Measurements from ENCODE around the gene TSPAN15. TPM values are rescaled to one million over a fixed set of nuclear protein-coding genes. Genes with fewer than 3 reads are reported as not detected.
A peak's percentile ranks its signal among the peaks of the same experiment; 100 is the strongest.

TSPAN15 gene
- total and polyA plus RNA-seq, 2 of the 4 experiments (the other 2 are of a cell fraction) = 0.48 TPM; not detected in 1

DNA sequence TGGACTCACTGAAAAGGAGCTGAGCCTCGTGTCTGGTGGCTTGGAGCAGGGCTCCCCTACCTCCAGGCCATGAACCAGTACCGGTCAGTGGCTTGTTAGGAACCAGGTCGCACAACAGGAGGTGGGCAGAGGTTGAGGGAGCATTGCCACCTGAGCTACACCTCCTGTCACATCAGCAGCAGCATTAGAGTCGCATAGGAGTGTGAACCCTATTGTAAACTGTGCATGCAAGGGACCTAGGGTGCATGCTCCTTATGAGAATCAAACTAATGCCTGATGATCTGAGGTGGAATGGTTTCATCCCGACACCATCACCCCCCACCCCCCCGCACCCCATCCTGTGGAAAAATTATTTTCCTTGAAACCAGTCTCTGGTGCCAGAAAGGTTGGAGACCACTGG, 50.4 kb downstream of the TSPAN15 start:
- intact Hi-C loops (cut with micrococcal nuclease) = no loop called here
- H3K23ac ChIP-seq (ENCODE audit: low read depth, low read length) = 0 out of 2 replicates have a peak overlapping the region, but pooled peaks have one; percentile 49
- no peaks in the 10 kb centered on the region for H3K79me1 ChIP-seq (ENCODE audit: low read depth in 1 of 2, low read length in 2 of 2)
- ChIA-PET POLR2A (ENCODE audit: unreplicated experiment) (no interaction called here), CTCF (no interaction called here)
- no peak for DNase-seq
- H3K4ac ChIP-seq (ENCODE audit: low read depth, low read length) = no peak overlapping the region
- no peak overlapping the region for H3K9ac ChIP-seq (ENCODE audit: low read depth, low read length)
- H3K18ac ChIP-seq (ENCODE audit: low read depth, low read length) = no peak overlapping the region
- WGBS, 2 experiments (ENCODE audit: extremely low coverage in 2 of 2, insufficient read length in 1 of 2) = no CpG with 5 or more reads among the region's 6 CpGs
- BruUV-seq (replicated peaks) = no TSS peak
- no peak for ATAC-seq (ENCODE audit: low read depth)
- H3K9me3 ChIP-seq (ENCODE audit: control insufficient read depth, insufficient read depth, low read length) = no peaks in the 10 kb centered on the region
- no peak overlapping the region for H3K27ac ChIP-seq (ENCODE audit: insufficient read depth, low read length)
- H3K36me3 ChIP-seq (ENCODE audit: control insufficient read depth, insufficient read depth, low read length) = no peaks in the 10 kb centered on the region
- no peak overlapping the region for H4K91ac ChIP-seq (ENCODE audit: insufficient read depth, low read depth, low read length)
- H3K56ac ChIP-seq (ENCODE audit: extremely low read depth, insufficient read depth, low read length) = no peak overlapping the region
- no peak overlapping the region for H2BK15ac ChIP-seq (ENCODE audit: low read depth, low read length)
- no peak overlapping the region for H2BK120ac ChIP-seq (ENCODE audit: low read depth, low read length)
- H2AK9ac ChIP-seq (replicated peaks; ENCODE audit: low read depth, low read length, poor library complexity) = no peak overlapping the region
- dilution Hi-C loops (cut with HindIII; ENCODE audit: low sequenced_read_pairs, unreplicated experiment) = no loop called here
- H3K9me1 ChIP-seq (ENCODE audit: insufficient read depth, low read length) = no peaks in the 10 kb centered on the region
- no peak overlapping the region for H2BK5ac ChIP-seq (ENCODE audit: low read depth, low read length, poor library complexity, severe bottlenecking)
- H3K14ac ChIP-seq (replicated peaks; ENCODE audit: low read depth, low read length) = no peak overlapping the region
- H3K4me1 ChIP-seq (ENCODE audit: control insufficient read depth, insufficient read depth, low read length) = no peaks in the 10 kb centered on the region
- H2BK20ac ChIP-seq (ENCODE audit: low read depth, low read length) = no peak overlapping the region
- no peak overlapping the region for H4K5ac ChIP-seq (ENCODE audit: low read depth, low read length)
- H3K4me2 ChIP-seq (ENCODE audit: low read depth, low read length) = no peak overlapping the region
- no peak overlapping the region for H3K4me3 ChIP-seq (ENCODE audit: insufficient read depth, low read depth, low read length)
- TF ChIP-seq RCOR1 (IDR thresholded peaks at IDR 0.05; ENCODE audit: insufficient replicate concordance, low read length) (no peak), MAFK (IDR thresholded peaks at IDR 0.05; ENCODE audit: low read depth, low read length) (no peak), MXI1 (IDR thresholded peaks at IDR 0.05; ENCODE audit: borderline replicate concordance, low read depth, low read length) (no peak), FOS (IDR thresholded peaks at IDR 0.05; ENCODE audit: low read depth, low read length) (no peak), RFX5 (IDR thresholded peaks at IDR 0.05; ENCODE audit: low read depth, low read length) (no peak), POLR2A (IDR thresholded peaks at IDR 0.05; ENCODE audit: low read depth, low read length) (no peak), CEBPB (IDR thresholded peaks at IDR 0.05; ENCODE audit: low read depth, low read length) (no peak), SMC3 (IDR thresholded peaks at IDR 0.05; ENCODE audit: low read depth, low read length) (no peak)
- TF ChIP-seq, protein P1, sequence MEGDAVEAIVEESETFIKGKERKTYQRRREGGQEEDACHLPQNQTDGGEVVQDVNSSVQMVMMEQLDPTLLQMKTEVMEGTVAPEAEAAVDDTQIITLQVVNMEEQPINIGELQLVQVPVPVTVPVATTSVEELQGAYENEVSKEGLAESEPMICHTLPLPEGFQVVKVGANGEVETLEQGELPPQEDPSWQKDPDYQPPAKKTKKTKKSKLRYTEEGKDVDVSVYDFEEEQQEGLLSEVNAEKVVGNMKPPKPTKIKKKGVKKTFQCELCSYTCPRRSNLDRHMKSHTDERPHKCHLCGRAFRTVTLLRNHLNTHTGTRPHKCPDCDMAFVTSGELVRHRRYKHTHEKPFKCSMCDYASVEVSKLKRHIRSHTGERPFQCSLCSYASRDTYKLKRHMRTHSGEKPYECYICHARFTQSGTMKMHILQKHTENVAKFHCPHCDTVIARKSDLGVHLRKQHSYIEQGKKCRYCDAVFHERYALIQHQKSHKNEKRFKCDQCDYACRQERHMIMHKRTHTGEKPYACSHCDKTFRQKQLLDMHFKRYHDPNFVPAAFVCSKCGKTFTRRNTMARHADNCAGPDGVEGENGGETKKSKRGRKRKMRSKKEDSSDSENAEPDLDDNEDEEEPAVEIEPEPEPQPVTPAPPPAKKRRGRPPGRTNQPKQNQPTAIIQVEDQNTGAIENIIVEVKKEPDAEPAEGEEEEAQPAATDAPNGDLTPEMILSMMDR (conservative IDR thresholded peaks at IDR 0.05; ENCODE audit: low read depth, low read length) = no peak
- TF ChIP-seq, protein P2, sequence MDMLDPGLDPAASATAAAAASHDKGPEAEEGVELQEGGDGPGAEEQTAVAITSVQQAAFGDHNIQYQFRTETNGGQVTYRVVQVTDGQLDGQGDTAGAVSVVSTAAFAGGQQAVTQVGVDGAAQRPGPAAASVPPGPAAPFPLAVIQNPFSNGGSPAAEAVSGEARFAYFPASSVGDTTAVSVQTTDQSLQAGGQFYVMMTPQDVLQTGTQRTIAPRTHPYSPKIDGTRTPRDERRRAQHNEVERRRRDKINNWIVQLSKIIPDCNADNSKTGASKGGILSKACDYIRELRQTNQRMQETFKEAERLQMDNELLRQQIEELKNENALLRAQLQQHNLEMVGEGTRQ (IDR thresholded peaks at IDR 0.05; ENCODE audit: low read depth, low read length) = no peak
- TF ChIP-seq, protein P3, sequence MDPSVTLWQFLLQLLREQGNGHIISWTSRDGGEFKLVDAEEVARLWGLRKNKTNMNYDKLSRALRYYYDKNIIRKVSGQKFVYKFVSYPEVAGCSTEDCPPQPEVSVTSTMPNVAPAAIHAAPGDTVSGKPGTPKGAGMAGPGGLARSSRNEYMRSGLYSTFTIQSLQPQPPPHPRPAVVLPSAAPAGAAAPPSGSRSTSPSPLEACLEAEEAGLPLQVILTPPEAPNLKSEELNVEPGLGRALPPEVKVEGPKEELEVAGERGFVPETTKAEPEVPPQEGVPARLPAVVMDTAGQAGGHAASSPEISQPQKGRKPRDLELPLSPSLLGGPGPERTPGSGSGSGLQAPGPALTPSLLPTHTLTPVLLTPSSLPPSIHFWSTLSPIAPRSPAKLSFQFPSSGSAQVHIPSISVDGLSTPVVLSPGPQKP (IDR thresholded peaks at IDR 0.05; ENCODE audit: borderline replicate concordance, low read depth, low read length) = no peak
- no peaks in the 10 kb centered on the region for H4K20me1 ChIP-seq (ENCODE audit: insufficient read depth, low read length)
- in situ Hi-C loops (cut with MboI; ENCODE audit: low sequenced_read_pairs) = loop anchor here (5.0 to 25.0 kb wide), 3 partner anchors 74 to 411 kb away; no protein-coding TSS in a partner anchor
- H2AK5ac ChIP-seq (ENCODE audit: low read depth, low read length) = no peak overlapping the region
- no peak overlapping the region for H4K8ac ChIP-seq (ENCODE audit: low read depth in 2 of 2, low read length in 2 of 2)
- no peak overlapping the region for H2AFZ ChIP-seq (replicated peaks; ENCODE audit: low read length, poor library complexity)
- H3K27me3 ChIP-seq (ENCODE audit: control insufficient read depth, insufficient read depth, low read length) = peaks cover 65% of the 10 kb centered on the region
